Measurements from ENCODE around the gene AP1G2.
"Not testable (repeated sequence)": the region's sequence is repeated elsewhere in the genome, so short reads cannot be mapped to it uniquely, and the experiment has no call there.

The AP1G2 gene

DNA sequence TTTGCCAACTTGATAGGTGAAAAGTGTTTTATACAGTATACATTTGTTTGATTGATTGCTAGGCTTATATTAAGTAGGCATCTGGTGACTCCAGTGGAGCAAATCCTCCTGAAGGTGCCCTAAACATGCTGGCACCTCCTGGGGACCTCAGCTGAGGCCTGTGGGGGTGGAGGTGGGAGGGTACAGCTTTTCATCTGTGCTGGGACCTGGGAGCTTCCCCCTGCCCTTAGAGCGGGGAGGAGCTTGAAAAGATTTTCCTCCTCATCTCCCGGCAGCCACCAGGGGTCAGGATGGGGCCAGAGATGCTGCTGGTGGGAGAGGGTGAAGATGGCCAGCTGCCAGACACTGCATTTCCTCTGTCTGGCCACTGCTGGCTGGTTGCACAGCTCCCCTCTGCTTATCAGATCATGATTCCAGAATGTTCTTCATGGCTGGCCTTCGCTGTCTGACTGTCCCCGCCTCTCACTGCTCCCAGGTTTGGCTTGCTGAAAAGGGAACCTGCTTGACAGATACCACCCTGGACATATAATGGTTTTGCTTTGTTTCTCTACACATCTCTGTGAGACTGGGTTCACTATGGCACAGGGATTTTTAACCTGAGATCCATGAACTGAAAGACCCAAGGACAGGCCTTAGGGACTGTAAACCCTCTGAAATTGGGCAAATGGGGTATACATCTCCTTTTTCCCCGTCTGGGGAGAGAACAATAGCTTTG, 21.4 kb upstream of the AP1G2 start:
- Mint-ChIP-seq H3K9me3 (no peaks in the 10 kb centered on the region), H3K4me3 (no peak overlapping the region), H3K27ac (ENCODE audit: low read depth) (no peak overlapping the region), H3K36me3 (ENCODE audit: insufficient read depth) (no peaks in the 10 kb centered on the region), H3K27me3 (peaks cover 32% of the 10 kb centered on the region), H3K4me1 (peaks cover 12% of the 10 kb centered on the region)
- peak; percentile 67 to 70 for DNase-seq (ENCODE audit: low spot score in 2 of 2)
- ATAC-seq (replicated peaks; ENCODE audit: extremely low read depth, poor library complexity, severe bottlenecking), result peak; percentile 93

DNA sequence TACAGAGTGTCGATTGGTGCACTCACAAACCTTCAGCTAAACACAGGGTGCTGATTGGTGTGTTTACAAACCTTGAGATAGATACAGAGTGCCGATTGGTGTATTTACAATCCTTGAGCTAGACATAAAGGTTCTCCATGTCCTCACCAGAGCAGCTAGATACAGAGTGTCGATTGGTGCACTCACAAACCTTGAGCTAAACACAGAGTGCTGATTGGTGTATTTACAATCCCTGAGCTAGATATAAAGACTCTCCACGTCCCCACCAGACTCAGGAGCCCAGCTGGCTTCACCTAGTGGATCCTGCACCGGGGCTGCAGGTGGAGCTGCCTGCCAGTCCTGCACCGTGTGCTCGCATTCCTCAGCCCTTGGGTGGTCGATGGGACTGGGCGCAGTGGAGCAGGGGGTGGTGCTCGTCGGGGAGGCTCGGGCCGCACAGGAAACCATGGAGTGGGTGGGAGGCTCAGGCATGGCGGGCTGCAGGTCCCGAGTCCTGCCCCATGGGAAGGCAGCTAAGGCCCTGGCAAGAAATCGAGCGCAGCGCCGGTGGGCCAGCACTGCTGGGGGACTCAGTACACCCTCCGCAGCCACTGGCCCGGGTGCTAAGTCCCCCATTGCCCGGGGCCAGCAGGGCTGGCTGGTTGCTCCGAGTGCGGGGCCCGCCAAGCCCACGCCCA, 17.1 kb upstream of the AP1G2 start:
- H3K27ac Mint-ChIP-seq (ENCODE audit: low read depth); H3K36me3 Mint-ChIP-seq (ENCODE audit: insufficient read depth); ATAC-seq (replicated peaks; ENCODE audit: extremely low read depth, poor library complexity, severe bottlenecking); H3K9me3 Mint-ChIP-seq; DNase-seq (ENCODE audit: low spot score in 2 of 2); H3K4me3 Mint-ChIP-seq: not testable (repeated sequence)
- H3K4me1 Mint-ChIP-seq, result peaks cover 11% of the 10 kb centered on the region
- H3K27me3 Mint-ChIP-seq, result peaks cover 50% of the 10 kb centered on the region

DNA sequence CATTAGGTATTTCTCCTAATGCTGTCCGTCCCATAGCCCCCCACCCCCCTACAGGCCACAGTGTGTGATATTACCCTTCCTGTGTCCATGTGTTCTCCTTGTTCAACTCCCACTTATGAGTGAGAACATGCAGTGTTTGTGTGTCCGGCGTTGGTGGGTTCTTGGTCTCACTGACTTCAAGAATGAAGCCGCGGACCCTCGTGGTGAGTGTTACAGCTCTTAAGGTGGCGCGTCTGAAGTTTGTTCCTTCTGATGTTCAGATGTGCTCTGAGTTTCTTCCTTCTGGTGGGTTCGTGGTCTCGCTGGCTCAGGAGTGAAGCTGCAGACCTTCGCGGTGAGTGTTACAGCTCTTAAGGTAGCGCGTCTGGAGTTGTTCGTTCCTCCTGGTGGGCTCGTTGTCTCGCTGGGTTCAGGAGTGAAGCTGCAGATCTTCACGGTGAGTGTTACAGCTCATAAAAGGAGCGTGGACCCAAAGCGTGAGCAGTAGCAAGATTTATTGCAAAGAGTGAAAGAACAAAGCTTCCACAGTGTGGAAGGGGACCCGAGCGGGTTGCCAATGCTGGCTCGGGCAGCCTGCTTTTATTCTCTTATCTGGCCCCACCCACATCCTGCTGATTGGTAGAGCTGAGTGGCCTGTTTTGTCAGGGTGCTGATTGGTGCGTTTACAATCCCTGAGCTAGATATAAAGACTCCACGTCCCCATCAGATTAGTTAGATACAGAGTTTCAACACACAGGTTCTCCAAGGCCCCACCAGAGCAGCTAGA, 16.4 kb upstream of the AP1G2 start:
- not testable (repeated sequence) for ATAC-seq (replicated peaks; ENCODE audit: extremely low read depth, poor library complexity, severe bottlenecking); H3K36me3 Mint-ChIP-seq (ENCODE audit: insufficient read depth); H3K9me3 Mint-ChIP-seq; DNase-seq (ENCODE audit: low spot score in 2 of 2); H3K4me3 Mint-ChIP-seq; H3K27ac Mint-ChIP-seq (ENCODE audit: low read depth); H3K4me1 Mint-ChIP-seq
- H3K27me3 Mint-ChIP-seq, result peaks cover 55% of the 10 kb centered on the region

DNA sequence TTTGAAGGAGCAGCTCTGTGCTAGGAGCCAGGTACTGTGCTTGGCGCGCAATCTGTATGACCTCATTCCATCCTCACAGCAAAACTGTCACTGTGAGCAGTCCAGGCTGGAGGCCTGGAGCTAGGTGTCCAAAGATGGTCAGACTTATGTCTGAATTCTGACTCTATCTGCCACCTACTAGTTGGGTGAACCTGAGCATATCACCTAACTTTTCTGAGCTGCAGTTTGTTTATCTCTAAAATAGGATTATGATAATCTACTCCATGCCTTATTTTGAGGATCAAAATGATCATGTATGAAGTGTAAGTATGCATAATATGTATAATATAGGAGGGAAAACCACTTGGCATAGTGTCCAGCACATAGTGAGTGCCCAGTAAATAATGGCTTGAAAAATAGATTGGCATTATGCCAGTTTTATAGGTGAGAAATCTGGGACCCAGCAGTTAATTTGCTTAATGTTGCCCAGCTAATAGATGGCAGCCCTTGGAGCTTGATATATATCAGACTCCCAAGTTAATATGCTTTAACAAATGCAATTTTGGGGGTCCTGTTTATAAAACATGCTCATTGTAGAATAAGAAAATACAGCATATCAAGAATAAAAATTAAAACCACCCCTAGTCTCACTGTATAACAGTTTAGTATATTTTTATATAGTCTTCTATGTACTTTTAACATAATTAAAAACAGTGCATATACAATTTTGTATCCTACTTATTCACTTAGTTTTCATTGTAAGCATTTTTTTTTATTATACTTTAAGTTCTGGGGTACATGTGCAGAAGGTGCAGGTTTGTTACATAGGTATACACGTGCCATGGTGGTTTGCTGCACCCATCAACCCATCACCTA, 15.5 kb upstream of the AP1G2 start:
- ATAC-seq (replicated peaks; ENCODE audit: extremely low read depth, poor library complexity, severe bottlenecking), result no peak
- Mint-ChIP-seq H3K27me3 (peaks cover 55% of the 10 kb centered on the region), H3K4me3 (no peak overlapping the region), H3K4me1 (peaks cover 6% of the 10 kb centered on the region), H3K9me3 (no peaks in the 10 kb centered on the region), H3K27ac (ENCODE audit: low read depth) (no peak overlapping the region), H3K36me3 (ENCODE audit: insufficient read depth) (peaks cover 2% of the 10 kb centered on the region)
- no peak for DNase-seq (ENCODE audit: low spot score in 2 of 2)

DNA sequence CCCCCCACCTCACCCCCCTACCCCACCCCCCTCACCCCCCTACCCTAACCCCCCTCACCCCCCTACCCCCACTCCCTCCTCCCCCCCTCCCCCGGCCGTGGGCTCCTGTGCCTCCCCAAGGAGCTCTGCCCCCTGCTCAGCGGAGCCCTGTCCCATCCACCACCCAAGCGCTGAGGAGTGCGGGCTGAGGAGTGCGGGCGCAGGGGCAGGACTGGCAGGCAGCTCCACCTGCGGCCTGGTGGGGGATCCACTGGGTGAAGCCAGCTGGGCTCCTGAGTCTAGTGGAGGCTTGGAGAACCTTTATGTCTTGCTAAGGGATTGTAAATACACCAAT, 13.3 kb upstream of the AP1G2 start:
- Mint-ChIP-seq H3K4me3 (no peak overlapping the region), H3K36me3 (ENCODE audit: insufficient read depth) (peaks cover 2% of the 10 kb centered on the region), H3K27ac (ENCODE audit: low read depth) (no peak overlapping the region), H3K9me3 (no peaks in the 10 kb centered on the region), H3K27me3 (peaks cover 63% of the 10 kb centered on the region), H3K4me1 (peaks cover 17% of the 10 kb centered on the region)
- ATAC-seq (replicated peaks; ENCODE audit: extremely low read depth, poor library complexity, severe bottlenecking), result no peak
- no peak for DNase-seq (ENCODE audit: low spot score in 2 of 2)

DNA sequence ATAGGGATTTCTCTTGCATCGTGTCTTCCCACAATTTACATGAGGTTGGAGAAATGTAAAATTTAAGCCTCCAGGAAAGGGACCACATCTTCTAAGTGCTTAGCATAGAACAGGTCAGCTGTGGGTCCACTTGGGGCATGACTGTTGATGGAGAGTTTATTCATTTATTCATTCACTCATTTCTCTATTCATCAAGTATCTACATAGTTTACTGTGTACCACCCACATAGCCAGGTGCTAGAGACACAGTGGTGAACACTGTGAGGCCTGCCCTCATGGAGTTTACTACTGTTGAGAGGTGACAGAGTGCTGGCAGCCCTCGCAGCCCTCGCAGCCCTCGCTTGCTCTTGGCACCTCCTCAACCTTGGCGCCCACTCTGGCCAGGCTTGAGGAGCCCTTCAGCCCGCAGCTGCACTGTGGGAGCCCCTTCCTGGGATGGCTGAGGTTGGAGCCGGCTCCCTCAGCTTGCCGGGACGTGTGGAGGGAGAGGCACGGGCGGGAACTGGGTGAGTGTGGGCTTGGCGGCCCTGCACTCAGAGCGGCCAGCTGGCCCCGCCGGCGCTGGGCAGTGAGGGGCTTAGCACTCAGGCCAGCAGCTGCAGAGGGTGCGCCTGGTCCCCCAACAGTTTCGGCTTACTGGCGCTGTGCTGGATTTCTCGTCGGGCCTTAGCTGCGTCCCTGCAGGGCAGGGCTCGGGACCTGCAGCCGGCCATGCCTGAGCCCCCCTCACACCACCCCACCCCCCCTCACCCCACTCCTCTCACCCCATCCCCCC, 12.7 kb upstream of the AP1G2 start:
- H3K36me3 Mint-ChIP-seq (ENCODE audit: insufficient read depth), result peaks cover 2% of the 10 kb centered on the region
- H3K4me3 Mint-ChIP-seq, result no peak overlapping the region
- no peak overlapping the region for H3K27ac Mint-ChIP-seq (ENCODE audit: low read depth)
- no peak for DNase-seq (ENCODE audit: low spot score in 2 of 2)
- no peaks in the 10 kb centered on the region for H3K9me3 Mint-ChIP-seq
- H3K4me1 Mint-ChIP-seq, result peaks cover 17% of the 10 kb centered on the region
- no peak for ATAC-seq (replicated peaks; ENCODE audit: extremely low read depth, poor library complexity, severe bottlenecking)
- H3K27me3 Mint-ChIP-seq, result peaks cover 61% of the 10 kb centered on the region

DNA sequence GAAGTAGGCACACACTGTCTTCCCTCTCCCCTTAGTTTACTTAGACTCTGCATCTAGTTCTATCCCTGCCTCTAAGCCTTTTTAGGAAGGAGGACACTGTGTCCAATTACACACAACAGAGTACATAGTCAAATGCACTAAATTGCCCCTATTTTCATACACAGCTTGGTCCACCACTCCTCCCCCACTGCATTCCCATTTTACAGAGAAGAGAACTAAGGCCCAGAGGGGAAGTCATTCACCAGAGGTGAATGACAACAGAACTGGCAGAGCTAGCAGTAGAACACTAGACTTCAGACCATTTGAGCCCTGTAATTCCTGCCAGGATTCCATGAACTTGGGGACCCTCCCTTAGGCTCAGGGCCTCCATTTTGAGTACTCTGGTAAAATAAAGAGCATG, 12.1 kb upstream of the AP1G2 start:
- no peak for ATAC-seq (replicated peaks; ENCODE audit: extremely low read depth, poor library complexity, severe bottlenecking)
- Mint-ChIP-seq H3K36me3 (ENCODE audit: insufficient read depth) (peaks cover 2% of the 10 kb centered on the region), H3K27me3 (peaks cover 66% of the 10 kb centered on the region), H3K27ac (ENCODE audit: low read depth) (no peak overlapping the region), H3K9me3 (no peaks in the 10 kb centered on the region), H3K4me3 (no peak overlapping the region), H3K4me1 (peaks cover 17% of the 10 kb centered on the region)
- DNase-seq (ENCODE audit: low spot score in 2 of 2), result no peak

DNA sequence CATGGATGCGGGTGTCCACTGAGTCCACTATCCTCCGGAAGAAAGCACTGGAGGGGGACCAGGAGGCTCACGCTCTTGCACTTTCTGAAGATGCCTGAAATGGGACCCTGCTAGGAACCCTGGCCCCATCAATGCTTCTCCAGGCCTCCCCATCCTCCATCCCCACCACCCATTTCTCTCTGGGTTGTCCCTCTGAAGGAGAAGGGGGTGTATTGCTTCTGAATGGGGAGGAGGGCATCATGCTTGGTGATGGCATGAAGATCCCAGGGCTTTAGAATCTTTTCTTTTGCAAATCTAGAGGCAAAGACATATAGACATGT, 11.7 kb upstream of the AP1G2 start:
- H3K9me3 Mint-ChIP-seq, result no peaks in the 10 kb centered on the region
- H3K27me3 Mint-ChIP-seq, result peaks cover 66% of the 10 kb centered on the region
- no peak overlapping the region for H3K4me3 Mint-ChIP-seq
- peaks cover 2% of the 10 kb centered on the region for H3K36me3 Mint-ChIP-seq (ENCODE audit: insufficient read depth)
- ATAC-seq (replicated peaks; ENCODE audit: extremely low read depth, poor library complexity, severe bottlenecking) (no peak), DNase-seq (ENCODE audit: low spot score in 2 of 2) (no peak)
- H3K27ac Mint-ChIP-seq (ENCODE audit: low read depth), result peak overlapping the region; percentile 60
- H3K4me1 Mint-ChIP-seq, result peaks cover 17% of the 10 kb centered on the region

DNA sequence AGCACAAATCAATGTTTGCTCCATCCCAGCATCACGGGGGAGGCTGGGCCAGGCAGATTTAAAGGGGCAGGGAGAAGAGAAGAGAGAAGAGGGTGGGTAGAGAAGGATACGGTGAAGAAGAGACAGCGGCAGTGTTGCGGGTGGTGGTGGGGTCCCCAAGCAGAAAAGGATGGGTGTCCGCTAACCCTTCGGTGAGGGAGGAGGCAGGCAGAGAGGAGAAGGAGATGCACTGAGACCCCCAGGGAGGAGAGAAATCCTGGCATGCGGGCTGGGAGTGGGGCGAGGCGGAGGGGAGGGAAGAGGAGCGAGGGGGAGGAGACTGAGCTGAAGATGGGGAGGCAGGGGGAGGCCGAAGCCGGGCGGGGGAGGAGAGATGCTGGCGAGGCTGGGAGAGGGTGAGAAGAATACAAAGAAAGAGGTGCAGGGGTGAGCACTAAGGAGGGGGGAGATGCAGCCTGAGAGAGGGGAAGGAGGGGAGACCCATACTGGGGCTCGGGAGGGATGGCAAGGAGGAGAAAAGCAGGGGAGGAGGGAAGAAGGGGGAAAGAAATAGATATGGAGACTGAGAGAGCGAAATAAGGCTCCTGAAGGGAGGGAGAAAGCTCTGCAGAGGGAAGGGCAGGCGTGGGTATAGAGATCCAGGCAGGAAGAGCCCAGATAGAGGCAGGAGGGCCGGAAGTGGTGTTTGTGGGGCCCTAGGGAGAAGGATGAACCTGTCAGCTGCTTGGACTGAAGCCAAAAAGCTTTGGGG, 11.1 kb upstream of the AP1G2 start, which contains the start of gene JPH4:
JPH4 (minus strand) TSS at position 231 of the 751 bp plus-strand sequence. CDS start 1,337 bp downstream, outside the sequence.
- H3K27me3 Mint-ChIP-seq, result peaks cover 61% of the 10 kb centered on the region

DNA sequence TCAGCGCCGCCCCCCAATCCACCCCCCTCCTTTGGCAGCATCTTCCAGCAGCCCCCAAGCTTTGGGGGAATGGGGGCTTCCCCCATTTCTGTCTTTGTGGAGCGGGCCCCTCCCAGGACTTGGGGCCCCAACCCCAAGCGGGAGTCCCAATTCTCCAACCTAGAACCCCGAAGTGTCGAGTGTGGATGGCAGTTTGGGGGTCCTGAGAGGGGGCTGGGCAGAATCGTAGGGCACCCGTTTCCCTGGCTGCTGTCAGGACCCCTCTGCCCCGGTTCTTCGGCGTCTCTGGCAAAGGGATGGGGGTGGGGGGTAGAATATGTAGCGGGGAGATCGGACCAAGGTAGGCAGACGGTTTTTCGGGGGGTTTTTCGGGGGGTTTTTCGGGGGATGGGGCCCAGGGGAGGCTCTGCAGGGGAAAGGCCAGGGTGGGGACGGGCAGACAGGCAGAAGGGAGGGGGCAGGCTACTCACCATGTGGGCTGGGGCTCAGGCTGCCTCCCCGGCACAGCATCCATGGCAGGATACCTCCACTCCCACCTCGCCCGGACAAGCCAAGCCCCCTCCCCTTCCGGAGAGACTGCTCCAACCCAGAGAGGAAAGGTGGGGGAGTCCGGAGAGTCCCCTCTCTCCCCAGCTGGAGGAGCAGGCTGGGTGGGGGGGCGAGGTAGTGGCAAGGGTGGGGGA, 10.3 kb upstream of the AP1G2 start:
- no peak for ATAC-seq (replicated peaks; ENCODE audit: extremely low read depth, poor library complexity, severe bottlenecking)

More for the DNA sequence above, 11.1 kb upstream of the AP1G2 start, which contains the start of gene JPH4:
- Mint-ChIP-seq H3K36me3 (ENCODE audit: insufficient read depth) (peaks cover 2% of the 10 kb centered on the region), H3K9me3 (no peaks in the 10 kb centered on the region), H3K4me3 (peak within 1 kb of the TSS; percentile 5), H3K27ac (ENCODE audit: low read depth) (peak within 1 kb of the TSS; percentile 60), H3K4me1 (peaks cover 17% of the 10 kb centered on the region)
- ATAC-seq (replicated peaks; ENCODE audit: extremely low read depth, poor library complexity, severe bottlenecking), result no peak
- no peak for DNase-seq (ENCODE audit: low spot score in 2 of 2)

More for the DNA sequence above, 10.3 kb upstream of the AP1G2 start:
- Mint-ChIP-seq H3K4me3 (no peak overlapping the region), H3K27ac (ENCODE audit: low read depth) (no peak overlapping the region), H3K27me3 (peaks cover 64% of the 10 kb centered on the region), H3K4me1 (peaks cover 17% of the 10 kb centered on the region), H3K9me3 (no peaks in the 10 kb centered on the region), H3K36me3 (ENCODE audit: insufficient read depth) (peaks cover 2% of the 10 kb centered on the region)
- no peak for DNase-seq (ENCODE audit: low spot score in 2 of 2)

All from central memory CD8-positive, alpha-beta T cell (primary cell).